ENCODE data around the gene SPTLC3.

Gene SPTLC3

GRCh38 chr20:13105039-13105438 lies 96.3 kb downstream of the SPTLC3 start:
- no peak for DNase-seq (ENCODE audit: low spot score)
- no peak for TF ChIP-seq CTCF (IDR thresholded peaks at IDR 0.05; ENCODE audit: extremely low read depth, insufficient read depth, missing control alignments)
- in situ Hi-C loops (cut with MboI; ENCODE audit: low pct_unique_long_range_greater_than_20kb, low sequenced_read_pairs, unreplicated experiment), result loop anchor here (25.0 kb wide), 2 partner anchors 457 to 657 kb away; no protein-coding TSS in a partner anchor

- TF ChIP-seq CTCF (IDR thresholded peaks at IDR 0.05; ENCODE audit: extremely low read depth, insufficient read depth, missing control alignments), result peak; percentile 73
- in situ Hi-C loops (cut with MboI; ENCODE audit: low pct_unique_long_range_greater_than_20kb, low sequenced_read_pairs, unreplicated experiment), result loop anchor here (25.0 kb wide), 2 partner anchors 456 to 656 kb away; no protein-coding TSS in a partner anchor
- peak; percentile 22 for DNase-seq (ENCODE audit: low spot score)
These were observed 97.2 kb downstream of the SPTLC3 start for GRCh38 chr20:13105864-13106457.

- in situ Hi-C loops (cut with MboI; ENCODE audit: low pct_unique_long_range_greater_than_20kb, low sequenced_read_pairs, unreplicated experiment), result loop anchor here (25.0 kb wide), 2 partner anchors 453 to 653 kb away; no protein-coding TSS in a partner anchor
- no peak for TF ChIP-seq CTCF (IDR thresholded peaks at IDR 0.05; ENCODE audit: extremely low read depth, insufficient read depth, missing control alignments)
- DNase-seq (ENCODE audit: low spot score), result no peak
These were observed 100.9 kb downstream of the SPTLC3 start for GRCh38 chr20:13109658-13110057.

DNA sequence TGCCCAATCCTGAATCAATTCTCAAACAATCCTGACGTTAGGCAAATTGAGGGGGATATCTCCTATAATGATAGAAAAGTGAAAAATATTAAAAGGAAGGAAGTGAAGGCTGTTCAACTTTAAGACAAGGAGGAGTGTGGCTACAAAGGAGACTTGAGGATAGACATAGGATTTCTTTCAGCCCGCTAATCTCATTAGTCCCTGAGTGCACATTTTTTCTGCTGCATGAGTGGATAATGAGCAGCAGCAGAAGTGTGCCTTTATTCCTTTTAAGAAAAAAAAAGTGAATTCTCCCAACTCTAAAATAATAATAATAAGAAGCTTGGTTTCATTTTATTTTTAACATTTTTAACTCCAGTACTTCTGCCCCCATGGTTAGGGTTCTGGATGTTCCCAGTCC lies 102.0 kb downstream of the SPTLC3 start:
- no peak for TF ChIP-seq CTCF (IDR thresholded peaks at IDR 0.05; ENCODE audit: extremely low read depth, insufficient read depth, missing control alignments)
- in situ Hi-C loops (cut with MboI; ENCODE audit: low pct_unique_long_range_greater_than_20kb, low sequenced_read_pairs, unreplicated experiment), result loop anchor here (25.0 kb wide), 2 partner anchors 452 to 652 kb away; no protein-coding TSS in a partner anchor
- DNase-seq (ENCODE audit: low spot score), result no peak

GRCh38 chr20:13111249-13111911 lies 102.6 kb downstream of the SPTLC3 start:
- DNase-seq (ENCODE audit: low spot score), result no peak
- in situ Hi-C loops (cut with MboI; ENCODE audit: low pct_unique_long_range_greater_than_20kb, low sequenced_read_pairs, unreplicated experiment), result loop anchor here (25.0 kb wide), 2 partner anchors 451 to 651 kb away; no protein-coding TSS in a partner anchor
- no peak for TF ChIP-seq CTCF (IDR thresholded peaks at IDR 0.05; ENCODE audit: extremely low read depth, insufficient read depth, missing control alignments)

- TF ChIP-seq CTCF (IDR thresholded peaks at IDR 0.05; ENCODE audit: extremely low read depth, insufficient read depth, missing control alignments), result no peak
- in situ Hi-C loops (cut with MboI; ENCODE audit: low pct_unique_long_range_greater_than_20kb, low sequenced_read_pairs, unreplicated experiment), result loop anchor here (25.0 kb wide), 2 partner anchors 449 to 649 kb away; no protein-coding TSS in a partner anchor
- no peak for DNase-seq (ENCODE audit: low spot score)
These were observed 105.0 kb downstream of the SPTLC3 start for GRCh38 chr20:13113731-13114130.
